K562 (cell line): Measurements from ENCODE around the gene IFTAP.

Experiments
- CTCF ChIP-seq, 3 experiments: IDR thresholded peaks in 2 of 3; conservative IDR thresholded peaks in 1 of 3; 2 replicates each; pipeline ENCODE4 v1.5.1; 2011 to 2012; ENCODE audit warnings: low read length in 3 of 3, mild to moderate bottlenecking in 3 of 3, control low read depth in 2 of 3, improper control_type of control experiment in 1 of 3, inconsistent platforms in 1 of 3, low read depth in 1 of 3, mixed read lengths in 1 of 3, moderate library complexity in 1 of 3; ENCODE audit not compliant: insufficient read depth in 2 of 3
- EZH2 ChIP-seq: IDR thresholded peaks from 2 replicates; pipeline ENCODE4 v1.6.1; 2012; ENCODE audit warnings: low read depth, mild to moderate bottlenecking, inconsistent platforms, low read length, borderline replicate concordance
- GABPA ChIP-seq: fragments of 200-800 bp; sonication (Bioruptor generic); conservative IDR thresholded peaks from 2 replicates; pipeline ENCODE4 v1.6.1; 2016; ENCODE audit warnings: low read depth, missing genetic modification characterization, missing compliant biosample characterization
- KDM1A ChIP-seq, 2 experiments: fragments of 450-650 bp; IDR thresholded peaks; 2 replicates each; pipeline ENCODE4 v1.6.1; 2016; ENCODE audit warnings: mild to moderate bottlenecking in 2 of 2
- MEIS2 ChIP-seq: fragments of 450-650 bp; IDR thresholded peaks from 2 replicates; pipeline ENCODE4 v1.6.1; 2014; ENCODE audit warnings: mild to moderate bottlenecking; ENCODE audit not compliant: partially characterized antibody
- SNRNP70 ChIP-seq: fragments of 200-400 bp; formaldehyde crosslinking; optimal IDR thresholded peaks from 2 replicates; pipeline ENCODE3; 2017; ENCODE audit warnings: low read depth, low read length
- SREBF1 ChIP-seq: fragments of 150-350 bp; IDR thresholded peaks from 2 replicates; pipeline ENCODE4 v1.6.1; 2014; ENCODE audit warnings: antibody characterized with exemption, low read depth, low read length, borderline replicate concordance
- TCF7L2 ChIP-seq: fragments of 150-350 bp; IDR thresholded peaks from 2 replicates; pipeline ENCODE4 v1.6.1; 2016; ENCODE audit warnings: low read depth, mild to moderate bottlenecking, low read length, moderate library complexity
- ZBTB17 ChIP-seq: fragments of 450-650 bp; formaldehyde crosslinking; IDR thresholded peaks from 2 replicates; pipeline ENCODE4 v1.4.0; 2020; ENCODE audit warnings: mild to moderate bottlenecking
- ZNF699 ChIP-seq: fragments of 250-450 bp; sonication (Bioruptor Pico); IDR thresholded peaks from 2 replicates; pipeline ENCODE4 v1.8.0; 2021; ENCODE audit warnings: mild to moderate bottlenecking, moderate library complexity; ENCODE audit not compliant: insufficient replicate concordance
- ZZZ3 ChIP-seq: fragments of 450-650 bp; IDR thresholded peaks from 2 replicates; pipeline ENCODE4 v1.6.1; 2016; ENCODE audit warnings: antibody characterized with exemption, mild to moderate bottlenecking, moderate library complexity

- no peak for TF ChIP-seq CTCF (IDR thresholded peaks at IDR 0.05 in 2 of 3, conservative IDR thresholded peaks at IDR 0.05 in 1 of 3; ENCODE audit: insufficient read depth in 2 of 3, low read depth in 1 of 3, low read length in 3 of 3)
- TF ChIP-seq SNRNP70: no peak
- TF ChIP-seq ZZZ3: no peak
- TF ChIP-seq ZNF699 (CRISPR knock-in tag): no peak
- no peak for TF ChIP-seq KDM1A (IDR thresholded peaks at IDR 0.05)
- no peak for TF ChIP-seq TCF7L2
- no peak for TF ChIP-seq EZH2
- no peak for TF ChIP-seq SREBF1
- no peak for TF ChIP-seq MEIS2
- no peak for TF ChIP-seq ZBTB17
- no peak for TF ChIP-seq GABPA (tag)
Measured at GRCh38 chr11:36615826-36616225, 21.5 kb downstream of the IFTAP start.
